Right atrium auricular region (tissue), 2 donors: ENCODE results near the gene RAD23A. TPM values are rescaled to one million over a fixed set of nuclear protein-coding genes. Genes with fewer than 3 reads are reported as not detected.
"Not testable (repeated sequence)": the region's sequence is repeated elsewhere in the genome, so short reads cannot be mapped to it uniquely, and the experiment has no call there.

Experiments used
- DNase-seq: peaks from one replicate; pipeline ENCODE4 v3.0.0-alpha.2; 2019; ENCODE audit warnings: low spot score
- H3K27ac ChIP-seq, 2 donors: fragments of 200-600 bp; sonication (generic); 1 replicate in 1 of 2; 2 replicates in 1 of 2; pipeline ENCODE4 v1.5.1; 2016 to 2019
- H3K27me3 ChIP-seq, 2 donors: fragments of 200-600 bp; sonication (generic); one replicate each; pipeline versions ENCODE4 v1.5.1 to v1.6.0; 2017 to 2019
- H3K36me3 ChIP-seq: fragments of 200-600 bp; sonication (generic); one replicate; pipeline ENCODE4 v1.5.1; 2016
- H3K4me1 ChIP-seq, 2 donors: fragments of 200-600 bp; sonication (generic); one replicate each; pipeline versions ENCODE4 v1.5.1 to v1.6.0; 2017 to 2019
- H3K4me3 ChIP-seq, 2 donors: fragments of 200-600 bp; sonication (generic); 1 replicate in 1 of 2; 2 replicates in 1 of 2; pipeline ENCODE4 v1.5.1; 2017 to 2019; ENCODE audit warnings: mild to moderate bottlenecking in 1 of 2, moderate library complexity in 1 of 2
- H3K9me3 ChIP-seq, 2 donors: fragments of 200-600 bp; sonication (generic); one replicate each; pipeline ENCODE4 v1.5.1; 2019
- CTCF ChIP-seq, 2 donors: fragments of 200-600 bp; sonication (generic); IDR thresholded peaks; one replicate each; pipeline ENCODE4 v1.5.1; 2019; ENCODE audit warnings: antibody characterized with exemption in 2 of 2
- total RNA-seq, 2 donors: library from RNA; depleted of rRNA; stranded (reverse); fragments of >200 nt; gene quantifications; one replicate each; pipeline ENCODE4 v1.1.0, GENCODE V29; 2016

Gene RAD23A
- total RNA-seq, 2 donors from 2014 or later: 178 to 185 TPM

GRCh38 chr19:12947702-12948611, 2.3 kb downstream of the RAD23A start:
- Histone ChIP-seq H3K4me3 (no peak overlapping the region), H3K36me3 (peaks cover 76% of the 10 kb centered on the region), H3K9me3 (no peaks in the 10 kb centered on the region), H3K27ac (no peak overlapping the region), H3K4me1 (peaks cover 0 to 48% of the 10 kb centered on the region in 2 donors), H3K27me3 (no peaks in the 10 kb centered on the region)
- DNase-seq: no peak
- TF ChIP-seq CTCF (IDR thresholded peaks at IDR 0.05): no peak

- Histone ChIP-seq H3K4me3 (no peak overlapping the region), H3K4me1 (peaks cover 0 to 49% of the 10 kb centered on the region in 2 donors), H3K27me3 (no peaks in the 10 kb centered on the region), H3K9me3 (no peaks in the 10 kb centered on the region), H3K36me3 (peaks cover 76% of the 10 kb centered on the region), H3K27ac (no peak overlapping the region)
- TF ChIP-seq CTCF (IDR thresholded peaks at IDR 0.05): no peak
- no peak for DNase-seq
Observed at GRCh38 chr19:12948612-12949362, 3.1 kb downstream of the RAD23A start.

- peaks cover 76% of the 10 kb centered on the region for H3K36me3 ChIP-seq
Observed at GRCh38 chr19:12949363-12950283, 4.0 kb downstream of the RAD23A start.

GRCh38 chr19:12952050-12952449, 6.4 kb downstream of the RAD23A start:
- Histone ChIP-seq H3K36me3 (peaks cover 73% of the 10 kb centered on the region), H3K4me1 (peaks cover 0 to 54% of the 10 kb centered on the region in 2 donors), H3K27ac (peak overlapping the region in 1 of 2 donors; percentile 60)
- H3K9me3 ChIP-seq, DNase-seq, H3K27me3 ChIP-seq, H3K4me3 ChIP-seq: not testable (repeated sequence)

More at GRCh38 chr19:12949363-12950283, 4.0 kb downstream of the RAD23A start:
- H3K4me1 ChIP-seq: peaks cover 0 to 49% of the 10 kb centered on the region in 2 donors
- no peak overlapping the region for H3K4me3 ChIP-seq
- TF ChIP-seq CTCF (IDR thresholded peaks at IDR 0.05): no peak
- H3K27me3 ChIP-seq: no peaks in the 10 kb centered on the region
- H3K27ac ChIP-seq: no peak overlapping the region
- no peaks in the 10 kb centered on the region for H3K9me3 ChIP-seq
- DNase-seq: no peak

- Histone ChIP-seq H3K27ac (peak overlapping the region; percentile 60 to 61), H3K4me3 (no peak overlapping the region), H3K27me3 (no peaks in the 10 kb centered on the region), H3K4me1 (peaks cover 0 to 48% of the 10 kb centered on the region in 2 donors), H3K36me3 (peaks cover 72% of the 10 kb centered on the region), H3K9me3 (no peaks in the 10 kb centered on the region)
- DNase-seq: peak; percentile 75
- no peak for TF ChIP-seq CTCF (IDR thresholded peaks at IDR 0.05)
Observed at GRCh38 chr19:12952488-12953137, 7.0 kb downstream of the RAD23A start.
